ENCODE results near the gene AHDC1. TPM values are rescaled to one million over a fixed set of nuclear protein-coding genes. Genes with fewer than 3 reads are reported as not detected.

Gene AHDC1
- total and polyA plus RNA-seq, 9 of the 15 experiments (the other 6 are each of a cell fraction or from before 2014, with no cell fraction given), result 0.21 to 36.4 (median 4.7) TPM

DNA sequence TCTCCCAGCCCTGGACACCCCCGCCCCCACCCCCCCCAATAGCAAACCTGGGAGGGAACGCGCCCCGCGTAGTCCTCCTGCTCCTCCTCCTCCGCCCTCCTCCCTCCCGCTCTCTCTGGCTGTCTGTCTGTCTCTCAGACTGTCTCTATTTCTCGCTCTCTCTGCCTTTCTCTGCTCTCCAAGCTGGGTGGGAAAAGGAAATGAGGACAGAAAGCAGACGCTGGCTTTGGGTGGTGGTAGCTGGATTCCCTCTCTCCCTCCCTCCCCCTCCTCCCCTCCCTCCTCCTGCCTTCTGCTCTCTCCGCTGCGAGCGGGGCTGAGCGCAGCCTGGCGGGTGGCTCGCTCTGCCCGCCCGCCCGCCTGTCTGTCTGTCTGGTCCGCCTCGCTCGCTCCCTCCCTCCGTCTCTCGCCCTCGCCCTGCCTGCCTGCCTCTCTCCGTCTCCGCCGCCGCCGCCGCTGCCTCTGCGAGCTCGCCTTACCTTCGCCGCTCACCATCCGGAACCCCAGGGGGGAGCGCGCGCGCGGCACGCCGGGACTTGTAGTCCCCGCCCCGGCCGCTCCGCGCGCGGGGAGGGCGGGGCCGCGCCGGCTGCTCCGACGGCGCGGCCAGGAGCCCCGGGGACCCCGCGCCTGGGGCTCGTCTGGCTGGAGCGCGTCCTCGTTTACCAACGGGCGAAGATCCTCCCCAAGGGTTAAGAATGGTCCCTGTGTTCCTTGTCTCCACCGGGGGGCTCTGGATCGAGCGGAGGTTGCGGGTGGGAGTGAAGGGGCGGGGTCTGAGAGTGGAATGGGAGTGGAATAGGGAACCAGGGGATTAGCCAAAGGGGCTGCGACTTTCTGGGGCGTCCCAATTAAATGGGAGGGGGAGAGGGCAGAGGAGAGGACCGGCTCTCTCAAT is at the start of gene AHDC1 (continued):
- TF ChIP-seq ZNF324 (CRISPR knock-in tag; IDR thresholded peaks at IDR 0.05), result no peak
- no peak for TF ChIP-seq MEIS2 (IDR thresholded peaks at IDR 0.05; ENCODE audit: partially characterized antibody)
- TF ChIP-seq PRMT5 (CRISPR knock-in tag; IDR thresholded peaks at IDR 0.05), result no peak
- no peak for TF ChIP-seq TOE1 (IDR thresholded peaks at IDR 0.05; ENCODE audit: borderline replicate concordance)
- TF ChIP-seq TOE1 (CRISPR knock-in tag; IDR thresholded peaks at IDR 0.05; ENCODE audit: borderline replicate concordance, low read depth), result no peak
- no peak for TF ChIP-seq ZNF140 (CRISPR knock-in tag; IDR thresholded peaks at IDR 0.05)
- no peak for TF ChIP-seq ARHGAP35 (IDR thresholded peaks at IDR 0.05; ENCODE audit: partially characterized antibody)
- TF ChIP-seq ZNF217 (CRISPR knock-in tag; IDR thresholded peaks at IDR 0.05), result no peak
- TF ChIP-seq, protein P1, sequence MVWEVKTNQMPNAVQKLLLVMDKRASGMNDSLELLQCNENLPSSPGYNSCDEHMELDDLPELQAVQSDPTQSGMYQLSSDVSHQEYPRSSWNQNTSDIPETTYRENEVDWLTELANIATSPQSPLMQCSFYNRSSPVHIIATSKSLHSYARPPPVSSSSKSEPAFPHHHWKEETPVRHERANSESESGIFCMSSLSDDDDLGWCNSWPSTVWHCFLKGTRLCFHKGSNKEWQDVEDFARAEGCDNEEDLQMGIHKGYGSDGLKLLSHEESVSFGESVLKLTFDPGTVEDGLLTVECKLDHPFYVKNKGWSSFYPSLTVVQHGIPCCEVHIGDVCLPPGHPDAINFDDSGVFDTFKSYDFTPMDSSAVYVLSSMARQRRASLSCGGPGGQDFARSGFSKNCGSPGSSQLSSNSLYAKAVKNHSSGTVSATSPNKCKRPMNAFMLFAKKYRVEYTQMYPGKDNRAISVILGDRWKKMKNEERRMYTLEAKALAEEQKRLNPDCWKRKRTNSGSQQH (CRISPR knock-in tag; IDR thresholded peaks at IDR 0.05), result no peak
- no peak for TF ChIP-seq FOXK1 (CRISPR knock-in tag; IDR thresholded peaks at IDR 0.05; ENCODE audit: borderline replicate concordance)
- TF ChIP-seq SETDB1 (IDR thresholded peaks at IDR 0.05; ENCODE audit: low read length), result no peak
- TF ChIP-seq MAX (CRISPR knock-in tag; IDR thresholded peaks at IDR 0.05), result no peak
- TF ChIP-seq TFAM (CRISPR knock-in tag; conservative IDR thresholded peaks at IDR 0.05), result no peak
- TF ChIP-seq, protein P2, sequence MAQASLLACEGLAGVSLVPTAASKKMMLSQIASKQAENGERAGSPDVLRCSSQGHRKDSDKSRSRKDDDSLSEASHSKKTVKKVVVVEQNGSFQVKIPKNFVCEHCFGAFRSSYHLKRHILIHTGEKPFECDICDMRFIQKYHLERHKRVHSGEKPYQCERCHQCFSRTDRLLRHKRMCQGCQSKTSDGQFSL (CRISPR knock-in tag; IDR thresholded peaks at IDR 0.05), result peak; percentile 82
- TF ChIP-seq, protein P2 (tag; IDR thresholded peaks at IDR 0.05), result peak in 1 of 2 experiments; percentile 51; a peak in 2 of 4 replicates
- TF ChIP-seq ZNF609 (CRISPR knock-in tag; IDR thresholded peaks at IDR 0.05; ENCODE audit: borderline replicate concordance), result no peak
- TF ChIP-seq RBM34 (IDR thresholded peaks at IDR 0.05; ENCODE audit: borderline replicate concordance, insufficient read depth, low read length), result no peak
- peak; percentile 63; the same call in 1 of the 2 replicates for TF ChIP-seq TFAP4 (CRISPR knock-in tag; IDR thresholded peaks at IDR 0.05; ENCODE audit: borderline replicate concordance)
- TF ChIP-seq NCOA1 (IDR thresholded peaks at IDR 0.05; ENCODE audit: low read depth), result 0 out of 2 replicates have a peak, but pooled peaks have one; percentile 23

All from K562 (cell line).